HepG2 (cell line): Measurements from ENCODE around the gene TRAPPC12.

Source experiments
- ATF2 ChIP-seq: sonication (generic); formaldehyde crosslinking; IDR thresholded peaks from 2 replicates; pipeline ENCODE4 v1.4.0; 2020; ENCODE audit warnings: missing genetic modification reagents
- ATRX ChIP-seq: sonication (generic); formaldehyde crosslinking; IDR thresholded peaks from 2 replicates; pipeline ENCODE4 v1.4.0; 2020; ENCODE audit warnings: missing genetic modification reagents, borderline replicate concordance
- ETV6 ChIP-seq: sonication (generic); formaldehyde crosslinking; conservative IDR thresholded peaks from 2 replicates; pipeline ENCODE4 v1.4.0; 2020; ENCODE audit warnings: missing genetic modification reagents
- HNRNPLL ChIP-seq: fragments of 200-400 bp; formaldehyde crosslinking; IDR thresholded peaks from 2 replicates; pipeline ENCODE4 v1.6.1; 2017; ENCODE audit warnings: mild to moderate bottlenecking, low read depth, low read length; ENCODE audit not compliant: poor library complexity, severe bottlenecking
- IRF2 ChIP-seq: IDR thresholded peaks from 2 replicates; pipeline ENCODE4 v1.6.1; 2018; ENCODE audit warnings: missing genetic modification reagents, missing compliant biosample characterization
- JUND ChIP-seq: sonication (generic); formaldehyde crosslinking; IDR thresholded peaks from 2 replicates; pipeline ENCODE4 v1.8.0; 2022; ENCODE audit warnings: mild to moderate bottlenecking, missing genetic modification reagents
- RAD21 ChIP-seq: fragments of 450-650 bp; formaldehyde crosslinking; IDR thresholded peaks from 2 replicates; pipeline ENCODE4 v1.5.0; 2020; ENCODE audit warnings: mild to moderate bottlenecking
- RXRB ChIP-seq: IDR thresholded peaks from 2 replicates; pipeline ENCODE4 v1.6.1; 2016; ENCODE audit warnings: borderline replicate concordance, missing genetic modification reagents, missing compliant biosample characterization
- SP1 ChIP-seq, 2 experiments: fragments of 450-650 bp in 1 of 2; sonication (generic) in 1 of 2; formaldehyde crosslinking in 1 of 2; IDR thresholded peaks; 2 replicates each; pipeline versions ENCODE4 v1.4.0 to v1.6.1; 2016 to 2020; ENCODE audit warnings: missing genetic modification reagents in 1 of 2
- ZBTB43 ChIP-seq: sonication (generic); formaldehyde crosslinking; conservative IDR thresholded peaks from 2 replicates; pipeline ENCODE4 v1.4.0; 2020; ENCODE audit warnings: missing genetic modification reagents
- ZHX2 ChIP-seq, 2 experiments: sonication (generic) in 1 of 2; formaldehyde crosslinking in 1 of 2; IDR thresholded peaks; 2 replicates each; pipeline versions ENCODE4 v1.6.1 to v1.9.0; 2014 to 2022; ENCODE audit warnings: antibody characterized with exemption in 1 of 2, borderline replicate concordance in 1 of 2, inconsistent platforms in 1 of 2, low read depth in 1 of 2, missing genetic modification reagents in 1 of 2
- ZKSCAN8 ChIP-seq: IDR thresholded peaks from 2 replicates; pipeline ENCODE4 v1.6.1; 2016; ENCODE audit warnings: borderline replicate concordance, missing genetic modification reagents, missing compliant biosample characterization
- TF ChIP-seq, protein P1 (sequence below): sonication (generic); formaldehyde crosslinking; IDR thresholded peaks from 2 replicates; pipeline ENCODE4 v1.8.1; 2023; ENCODE audit warnings: missing genetic modification reagents, inconsistent platforms, borderline replicate concordance
- TF ChIP-seq, protein P2 (sequence below): IDR thresholded peaks from 2 replicates; pipeline ENCODE4 v1.6.1; 2012; ENCODE audit warnings: inconsistent platforms

- TF ChIP-seq, protein P1, sequence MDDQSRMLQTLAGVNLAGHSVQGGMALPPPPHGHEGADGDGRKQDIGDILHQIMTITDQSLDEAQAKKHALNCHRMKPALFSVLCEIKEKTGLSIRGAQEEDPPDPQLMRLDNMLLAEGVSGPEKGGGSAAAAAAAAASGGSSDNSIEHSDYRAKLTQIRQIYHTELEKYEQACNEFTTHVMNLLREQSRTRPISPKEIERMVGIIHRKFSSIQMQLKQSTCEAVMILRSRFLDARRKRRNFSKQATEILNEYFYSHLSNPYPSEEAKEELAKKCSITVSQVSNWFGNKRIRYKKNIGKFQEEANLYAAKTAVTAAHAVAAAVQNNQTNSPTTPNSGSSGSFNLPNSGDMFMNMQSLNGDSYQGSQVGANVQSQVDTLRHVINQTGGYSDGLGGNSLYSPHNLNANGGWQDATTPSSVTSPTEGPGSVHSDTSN (CRISPR knock-in tag) = no peak
- TF ChIP-seq, protein P2, sequence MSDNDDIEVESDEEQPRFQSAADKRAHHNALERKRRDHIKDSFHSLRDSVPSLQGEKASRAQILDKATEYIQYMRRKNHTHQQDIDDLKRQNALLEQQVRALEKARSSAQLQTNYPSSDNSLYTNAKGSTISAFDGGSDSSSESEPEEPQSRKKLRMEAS = no peak
- TF ChIP-seq IRF2 (no peak), RXRB (CRISPR knock-in tag) (no peak), RAD21 (CRISPR knock-in tag) (no peak), ZKSCAN8 (CRISPR knock-in tag) (no peak), HNRNPLL (no peak), ETV6 (CRISPR knock-in tag) (no peak), ZBTB43 (CRISPR knock-in tag) (no peak), ATRX (CRISPR knock-in tag) (no peak), ZHX2 (IDR thresholded peaks at IDR 0.05; ENCODE audit: low read depth) (no peak), ZHX2 (CRISPR knock-in tag; IDR thresholded peaks at IDR 0.05; ENCODE audit: borderline replicate concordance) (no peak), SP1 (IDR thresholded peaks at IDR 0.05) (no peak), SP1 (CRISPR knock-in tag; IDR thresholded peaks at IDR 0.05) (no peak), JUND (CRISPR knock-in tag) (no peak), ATF2 (CRISPR knock-in tag) (no peak)
Measured at GRCh38 chr2:3427272-3427671, 47.8 kb downstream of the TRAPPC12 start.
